ENCODE results near the gene OVCH2.
"Not testable (repeated sequence)": the region's sequence is repeated elsewhere in the genome, so short reads cannot be mapped to it uniquely, and the experiment has no call there.

Gene OVCH2, protein sequence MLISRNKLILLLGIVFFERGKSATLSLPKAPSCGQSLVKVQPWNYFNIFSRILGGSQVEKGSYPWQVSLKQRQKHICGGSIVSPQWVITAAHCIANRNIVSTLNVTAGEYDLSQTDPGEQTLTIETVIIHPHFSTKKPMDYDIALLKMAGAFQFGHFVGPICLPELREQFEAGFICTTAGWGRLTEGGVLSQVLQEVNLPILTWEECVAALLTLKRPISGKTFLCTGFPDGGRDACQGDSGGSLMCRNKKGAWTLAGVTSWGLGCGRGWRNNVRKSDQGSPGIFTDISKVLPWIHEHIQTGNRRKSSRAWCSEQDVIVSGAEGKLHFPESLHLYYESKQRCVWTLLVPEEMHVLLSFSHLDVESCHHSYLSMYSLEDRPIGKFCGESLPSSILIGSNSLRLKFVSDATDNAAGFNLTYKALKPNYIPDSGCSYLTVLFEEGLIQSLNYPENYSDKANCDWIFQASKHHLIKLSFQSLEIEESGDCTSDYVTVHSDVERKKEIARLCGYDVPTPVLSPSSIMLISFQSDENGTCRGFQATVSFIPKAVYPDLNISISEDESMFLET

DNA sequence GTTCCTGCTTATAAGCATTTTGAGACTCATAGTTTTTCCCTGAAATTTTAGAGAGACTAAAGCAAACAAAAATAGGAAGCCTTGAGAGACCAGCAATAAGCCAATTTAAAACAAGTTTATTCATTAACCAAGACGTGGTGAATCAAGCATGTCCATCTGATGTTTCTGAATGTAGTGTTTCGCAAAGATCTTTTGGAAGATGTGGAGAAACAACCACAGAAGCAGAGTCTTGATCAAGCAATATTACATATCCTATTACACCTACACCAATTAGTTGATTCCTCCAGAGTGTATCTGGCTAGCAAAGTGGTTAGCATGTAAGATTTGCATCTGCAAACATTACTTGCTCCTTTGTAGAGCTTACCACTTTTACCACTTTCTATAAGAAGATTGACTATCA, at the start of gene OVCH2:
TSS of gene OVCH2 (minus strand) at position 101 of the 400 bp plus-strand sequence. CDS start at position 18, 83 bp downstream.
- DNase-seq, result no peak

DNA sequence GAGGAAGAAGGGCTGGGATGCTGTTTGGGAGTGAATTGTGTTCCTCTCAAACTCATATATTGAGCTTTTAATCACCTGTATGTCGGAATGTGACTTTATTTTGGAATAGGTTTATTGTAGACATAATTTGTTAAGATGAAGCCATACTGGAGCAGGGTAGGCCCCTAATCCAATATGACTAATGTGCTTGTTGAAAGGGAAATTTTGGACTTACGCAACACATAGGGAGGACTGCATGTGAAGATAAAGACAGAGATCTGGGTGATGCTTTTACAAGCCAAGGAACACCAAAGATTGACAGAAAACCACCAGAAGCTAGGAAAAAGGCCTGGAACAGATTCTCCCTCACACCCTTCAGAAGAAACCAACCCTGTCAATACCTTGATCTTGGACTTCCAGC, 43.2 kb upstream of the OVCH2 start:
- DNase-seq, result no peak

DNA sequence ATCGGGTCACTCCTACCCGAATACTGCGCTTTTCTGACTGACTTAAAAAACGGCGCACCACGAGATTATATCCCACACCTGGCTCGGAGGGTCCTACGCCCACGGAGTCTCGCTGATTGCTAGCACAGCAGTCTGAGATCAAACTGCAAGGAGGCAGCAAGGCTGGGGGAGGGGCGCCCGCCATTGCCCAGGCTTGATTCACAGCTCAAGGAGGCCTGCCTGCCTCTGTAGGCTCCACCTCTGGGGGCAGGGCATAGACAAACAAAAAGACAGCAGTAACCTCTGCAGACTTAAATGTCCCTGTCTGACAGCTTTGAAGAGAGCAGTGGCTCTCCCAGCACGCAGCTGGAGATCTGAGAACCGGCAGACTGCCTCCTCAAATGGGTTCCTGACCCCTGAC, 28.5 kb upstream of the OVCH2 start:
- DNase-seq, result not testable (repeated sequence)

DNA sequence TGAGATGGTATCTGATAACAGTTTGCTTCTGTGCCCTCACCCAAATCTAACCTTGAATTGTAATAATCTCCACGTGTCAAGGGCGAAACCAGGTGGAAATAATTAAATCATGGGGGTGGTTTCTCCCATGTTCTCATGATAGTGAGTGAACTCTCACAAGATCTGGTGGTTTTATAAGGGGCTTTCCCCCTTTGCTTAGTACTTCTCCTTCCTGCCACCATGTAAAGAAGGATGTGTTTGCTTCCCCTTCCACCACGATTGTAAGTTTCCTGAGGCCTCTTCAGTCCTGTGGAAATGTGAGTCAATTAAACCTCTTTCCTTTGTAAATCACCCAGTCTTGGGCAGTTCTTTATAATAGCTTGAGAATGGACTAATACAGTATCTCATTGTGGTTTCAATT, 8.5 kb upstream of the OVCH2 start:
- no peak for DNase-seq

DNA sequence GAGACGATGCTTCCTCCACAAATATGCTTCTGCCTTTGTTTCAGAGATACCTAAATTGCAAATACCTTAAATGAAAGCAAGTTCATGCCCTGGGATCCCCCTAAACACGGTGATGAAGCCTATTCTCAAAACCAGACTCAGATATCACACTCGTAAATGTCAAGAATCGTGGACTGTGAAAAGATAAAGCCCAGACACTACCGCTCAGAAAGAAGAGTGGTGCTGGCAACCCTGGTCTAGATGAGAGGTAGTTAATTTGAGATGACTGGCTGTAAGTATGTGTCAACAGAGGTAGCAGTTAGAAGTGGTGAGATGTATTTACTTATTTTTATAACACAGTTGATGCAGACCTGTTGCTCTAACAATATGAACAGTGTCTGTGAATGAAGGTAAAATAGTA, 2.5 kb downstream of the OVCH2 start:
- DNase-seq, result no peak

DNA sequence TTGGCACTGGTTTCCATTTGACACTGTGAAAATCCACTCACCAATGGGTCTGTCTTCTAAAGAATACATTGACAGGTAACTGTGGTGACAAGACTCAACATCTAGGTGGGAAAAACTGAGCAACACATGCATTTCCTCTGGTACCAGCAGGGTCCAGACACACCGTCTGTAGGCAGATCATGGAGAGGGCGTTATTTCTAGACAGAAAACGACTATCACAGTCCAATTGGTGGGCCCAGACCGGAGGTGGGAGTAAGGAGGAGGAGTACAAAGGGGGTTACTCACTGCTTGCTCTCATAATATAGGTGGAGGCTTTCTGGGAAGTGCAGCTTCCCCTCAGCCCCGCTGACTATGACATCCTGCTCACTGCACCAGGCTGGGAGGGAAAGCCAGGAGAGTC, 9.9 kb downstream of the OVCH2 start:
- no peak for DNase-seq

DNA sequence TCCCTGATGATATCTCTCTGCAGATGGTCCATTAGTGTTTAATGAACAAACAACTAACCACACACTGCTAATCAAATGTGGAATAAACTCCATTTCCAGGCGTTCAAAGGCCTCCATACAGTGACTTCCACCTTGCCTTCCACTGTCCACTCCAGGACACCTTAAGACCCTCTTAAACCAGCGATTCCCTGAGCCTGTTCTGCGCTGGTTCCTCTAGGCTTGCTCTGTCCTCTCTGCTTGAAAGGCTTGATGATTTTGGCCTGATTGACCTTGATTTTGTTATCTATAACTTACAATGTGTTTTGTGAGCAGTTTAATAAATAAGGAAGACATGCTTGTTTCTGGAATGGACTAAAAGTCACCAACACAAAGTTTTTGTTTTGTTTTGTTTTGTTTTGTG, 12.0 kb downstream of the OVCH2 start:
- no peak for DNase-seq

DNA sequence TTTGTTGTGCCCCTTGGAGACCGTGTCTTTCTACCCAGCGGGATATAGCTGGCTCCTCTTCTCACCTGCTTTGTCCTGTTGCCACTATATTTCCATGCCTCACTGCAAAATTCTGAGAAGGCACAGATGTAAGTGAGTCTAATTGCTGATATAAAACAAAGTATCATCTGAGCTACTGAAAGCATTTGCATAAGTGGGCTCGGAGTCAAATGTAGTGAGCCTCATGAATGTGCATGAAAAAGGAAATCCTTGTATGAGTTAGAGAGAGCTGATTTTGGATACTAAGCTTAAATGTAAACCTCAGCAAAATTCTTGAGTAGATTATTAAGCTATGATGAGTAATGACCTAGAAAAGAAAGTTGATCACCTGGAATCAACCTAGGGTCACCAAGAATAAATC, 13.9 kb downstream of the OVCH2 start:
- no peak for DNase-seq

DNA sequence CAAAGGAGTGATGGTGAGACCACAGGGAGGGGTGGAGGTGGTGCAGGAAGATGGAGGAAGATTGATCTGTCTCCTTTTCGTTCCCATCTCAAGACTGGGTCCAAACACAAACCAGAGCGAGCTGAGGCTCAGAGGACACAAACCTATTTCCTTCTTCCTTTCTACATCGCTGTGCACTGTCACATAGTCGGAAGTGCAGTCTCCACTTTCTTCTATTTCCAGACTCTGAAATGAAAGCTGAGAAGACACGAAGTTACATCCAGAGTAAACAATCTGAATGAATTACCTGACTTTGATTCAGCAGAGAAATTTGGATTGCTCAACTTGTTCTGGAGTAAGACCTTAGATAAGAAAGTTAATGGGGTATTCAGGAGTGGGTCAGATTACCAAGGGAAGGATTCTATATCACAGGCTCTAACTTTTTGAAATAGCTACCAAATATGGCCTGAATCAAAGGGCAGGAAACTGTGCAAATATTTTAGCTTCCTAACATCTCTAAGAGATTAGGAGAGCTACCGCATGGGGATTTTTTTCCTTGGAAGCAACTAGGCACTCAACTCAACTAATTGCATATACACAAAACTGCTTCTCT, 14.4 kb downstream of the OVCH2 start:
- DNase-seq, result no peak

DNA sequence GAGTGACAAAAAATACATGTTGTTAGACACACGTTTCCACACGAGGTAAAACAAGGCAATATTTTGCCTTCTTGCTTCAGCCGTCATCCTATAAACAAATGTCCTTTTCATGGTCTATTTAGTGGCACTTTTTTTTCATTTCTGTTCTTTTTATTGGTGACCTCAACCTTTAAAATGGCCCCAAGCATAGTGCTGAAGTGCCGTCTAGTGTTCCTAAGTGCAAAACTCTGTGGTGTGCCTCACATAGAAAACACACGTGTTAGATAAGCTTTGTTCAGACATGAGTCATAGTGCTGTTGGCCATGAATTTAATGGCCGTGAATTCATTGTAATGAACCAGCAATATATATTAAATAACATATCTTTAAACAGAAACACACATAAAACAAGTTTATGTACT, 15.6 kb downstream of the OVCH2 start:
- DNase-seq, result no peak

DNA sequence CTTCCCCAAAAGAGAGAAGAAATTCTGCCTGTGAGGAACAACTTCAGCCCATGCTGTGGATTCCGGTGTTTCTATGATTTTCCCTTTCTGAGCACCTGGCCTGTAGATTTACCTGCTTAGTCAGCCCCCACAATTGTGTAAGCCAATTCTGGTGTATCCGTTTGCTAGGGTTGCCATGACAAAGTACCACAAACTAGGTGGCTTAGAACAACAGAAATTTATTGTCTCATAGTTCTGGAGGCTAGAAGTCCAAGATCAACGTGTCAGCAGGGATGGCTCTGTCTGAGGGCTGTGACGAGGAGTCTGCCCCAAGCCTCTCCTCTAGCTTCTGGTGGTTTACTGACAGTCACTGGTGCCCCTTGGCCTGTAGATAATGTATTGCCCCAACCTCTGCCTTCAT, 17.0 kb downstream of the OVCH2 start:
- DNase-seq, result no peak

DNA sequence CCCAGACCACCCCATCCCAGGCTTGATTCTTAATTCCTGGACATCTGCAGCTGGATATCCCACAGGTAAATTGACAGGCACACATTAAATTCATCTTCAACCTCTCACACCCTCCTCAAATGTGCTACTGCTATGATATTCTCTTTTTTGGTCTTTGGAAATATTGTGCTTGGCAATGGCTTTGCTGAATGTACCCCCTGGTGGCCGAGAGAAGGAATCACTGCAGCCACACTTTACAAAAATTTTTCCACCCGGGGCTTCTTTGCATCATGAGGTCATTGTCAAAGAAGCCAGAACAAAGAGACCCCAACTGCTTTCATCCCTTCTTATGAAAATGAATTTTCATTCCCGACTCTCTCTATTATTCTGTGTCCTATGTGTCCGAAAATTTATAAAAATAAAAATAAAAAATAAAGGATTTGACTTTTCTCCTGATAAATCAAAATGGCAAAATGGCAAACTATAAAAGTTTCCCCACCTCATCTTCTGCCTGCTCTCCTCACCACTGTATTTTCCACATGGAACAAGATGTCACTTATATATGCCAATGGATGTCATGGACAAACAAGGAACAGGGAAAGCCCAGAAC, 17.9 kb downstream of the OVCH2 start:
- DNase-seq, result peak; percentile 56

DNA sequence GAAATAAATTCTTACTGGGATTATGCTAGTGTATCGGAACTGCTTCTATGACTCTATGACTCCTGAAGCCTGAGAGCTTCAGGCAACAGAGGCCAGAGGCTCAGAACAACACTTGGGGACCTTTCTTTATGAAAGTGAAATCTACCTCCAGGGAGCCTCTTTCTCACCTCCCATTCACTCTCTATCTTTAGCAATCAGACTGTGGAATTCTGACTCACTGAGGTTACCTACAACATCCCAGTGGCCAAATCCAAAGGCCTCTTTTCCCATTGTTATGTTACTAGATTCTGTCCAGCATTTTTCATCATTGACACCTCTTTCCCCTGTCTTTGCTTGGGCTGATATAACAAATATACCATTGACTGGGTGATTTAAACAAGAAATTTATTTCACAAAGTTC, 18.9 kb downstream of the OVCH2 start:
- no peak for DNase-seq

DNA sequence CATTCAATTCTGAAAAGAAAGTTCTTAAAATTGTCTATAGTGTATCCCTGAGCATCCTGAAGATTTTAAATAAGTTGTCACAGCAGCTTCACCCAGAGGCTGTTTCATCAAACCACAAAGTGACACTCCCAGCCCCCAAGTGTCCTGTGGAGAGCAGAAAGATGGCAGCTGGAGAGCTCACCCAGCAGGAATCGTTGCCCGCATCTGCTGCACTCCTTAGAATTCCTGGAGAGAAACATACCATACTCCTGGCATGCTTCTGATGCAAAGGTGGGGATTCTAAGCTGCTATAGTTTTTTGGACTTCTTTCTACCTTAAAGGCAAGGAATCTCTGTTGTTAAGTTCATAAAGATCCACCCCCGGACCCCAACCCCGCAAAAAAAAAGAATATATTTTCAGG, 19.5 kb downstream of the OVCH2 start:
- no peak for DNase-seq

DNA sequence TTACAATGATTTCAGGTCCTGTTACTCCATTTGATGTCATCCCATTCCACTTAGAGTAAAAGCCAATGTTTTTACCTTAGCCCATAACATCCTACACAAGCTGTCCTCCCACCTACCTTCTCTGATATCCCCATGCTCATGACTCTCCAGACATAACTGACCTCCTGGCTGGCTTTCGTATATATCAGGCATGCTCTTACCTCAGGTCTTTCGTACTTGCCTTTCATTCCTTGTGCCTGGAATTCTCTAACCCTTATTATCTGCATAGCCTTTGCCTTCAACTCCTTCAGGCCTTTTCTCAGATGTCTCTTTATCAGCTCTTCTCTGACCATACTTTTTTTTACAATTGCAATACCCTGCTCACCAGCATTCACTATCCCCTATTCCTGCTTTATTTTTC, 22.7 kb downstream of the OVCH2 start:
- no peak for DNase-seq

DNA sequence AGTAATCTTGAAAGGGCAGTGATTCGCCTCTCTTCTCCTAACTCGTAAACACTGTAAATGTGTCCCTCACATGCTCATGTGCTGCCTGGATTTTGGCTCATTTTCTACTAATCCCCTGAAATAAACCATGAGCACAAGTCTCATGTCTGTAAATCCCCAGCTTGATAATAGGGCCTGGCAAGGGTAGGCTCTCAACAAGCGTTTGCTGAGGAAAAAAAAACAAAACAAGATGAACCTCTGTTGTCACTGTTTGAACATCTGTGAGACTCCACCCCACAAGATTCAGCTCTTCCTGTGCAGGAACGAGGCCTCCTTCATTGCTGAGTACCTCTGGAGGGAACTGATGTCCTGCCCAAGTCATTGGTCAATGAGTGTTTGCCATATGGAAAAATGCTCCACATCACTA, 28.5 kb downstream of the OVCH2 start:
- no peak for DNase-seq

DNA sequence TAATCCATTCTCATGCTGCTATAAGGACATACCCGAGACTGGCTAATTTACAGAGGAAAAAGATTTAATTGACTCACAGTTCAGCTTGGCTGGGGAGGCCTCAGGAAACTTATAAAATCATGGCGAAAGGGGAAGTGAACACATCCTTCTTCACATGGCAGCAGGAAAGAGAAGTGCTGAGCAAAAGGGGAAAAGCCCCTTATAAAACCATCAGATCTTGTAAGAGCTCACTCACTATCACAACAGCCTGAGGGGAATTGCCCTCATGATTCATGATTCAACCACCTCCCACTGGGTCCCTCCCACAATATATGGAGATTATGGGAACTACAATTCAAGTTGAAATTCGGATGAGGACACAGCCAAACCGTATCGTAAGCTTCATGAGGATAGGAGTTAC, 29.2 kb downstream of the OVCH2 start:
- no peak for DNase-seq

DNA sequence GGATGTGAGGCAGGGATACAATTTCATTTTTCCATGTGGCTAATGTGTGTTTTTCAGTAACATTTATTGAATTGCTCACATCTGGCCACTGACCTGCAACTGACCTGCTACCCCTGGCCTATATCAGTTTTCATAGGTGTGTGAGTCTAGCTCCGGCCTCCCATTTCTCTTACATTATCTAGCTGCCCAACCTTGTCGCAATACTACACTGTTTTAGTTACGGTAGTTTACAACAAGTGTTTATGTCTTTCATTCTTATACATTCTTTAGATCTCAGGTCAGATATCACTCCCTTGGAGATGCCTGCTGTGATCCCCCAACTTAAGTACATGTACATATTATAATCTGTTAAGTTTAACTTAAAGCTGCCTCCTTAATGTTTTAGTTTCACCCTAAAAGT, 30.6 kb downstream of the OVCH2 start:
- DNase-seq, result no peak

DNA sequence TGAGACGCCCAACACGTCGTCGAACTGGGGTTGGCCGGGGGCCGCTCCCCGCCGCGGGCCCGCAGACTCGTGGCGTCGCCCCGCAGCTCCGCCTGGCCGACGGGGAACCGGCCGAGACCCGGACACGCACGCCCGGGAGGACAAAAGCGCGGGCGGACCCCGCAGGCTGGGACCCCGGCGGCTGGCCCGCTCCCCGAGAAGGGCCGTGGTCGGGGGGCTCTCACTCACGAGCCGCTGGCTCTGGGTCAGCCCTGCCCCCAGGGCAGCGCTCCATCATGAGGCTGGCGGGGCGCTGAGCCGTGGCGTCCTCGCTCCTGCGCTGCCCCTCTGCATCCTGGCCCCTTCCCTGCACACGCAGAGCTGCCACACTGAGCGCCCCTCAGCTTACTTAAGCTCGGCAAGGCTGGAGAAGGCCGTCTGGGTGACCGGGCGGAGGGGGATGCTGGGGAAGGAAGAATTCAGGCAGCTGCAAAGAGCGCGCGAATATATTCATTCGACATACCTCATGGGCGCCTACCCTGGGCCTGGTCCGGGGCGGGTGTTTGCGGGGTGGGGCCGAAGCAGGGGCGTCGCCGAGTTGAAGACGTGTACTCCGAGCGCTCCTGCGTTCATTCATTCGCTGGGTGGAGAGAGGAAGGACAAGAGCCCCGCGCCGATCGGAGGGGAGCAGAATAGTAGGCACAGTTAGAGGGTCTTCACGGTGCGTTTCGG, 32.4 kb downstream of the OVCH2 start:
- DNase-seq, result peak; percentile 39

DNA sequence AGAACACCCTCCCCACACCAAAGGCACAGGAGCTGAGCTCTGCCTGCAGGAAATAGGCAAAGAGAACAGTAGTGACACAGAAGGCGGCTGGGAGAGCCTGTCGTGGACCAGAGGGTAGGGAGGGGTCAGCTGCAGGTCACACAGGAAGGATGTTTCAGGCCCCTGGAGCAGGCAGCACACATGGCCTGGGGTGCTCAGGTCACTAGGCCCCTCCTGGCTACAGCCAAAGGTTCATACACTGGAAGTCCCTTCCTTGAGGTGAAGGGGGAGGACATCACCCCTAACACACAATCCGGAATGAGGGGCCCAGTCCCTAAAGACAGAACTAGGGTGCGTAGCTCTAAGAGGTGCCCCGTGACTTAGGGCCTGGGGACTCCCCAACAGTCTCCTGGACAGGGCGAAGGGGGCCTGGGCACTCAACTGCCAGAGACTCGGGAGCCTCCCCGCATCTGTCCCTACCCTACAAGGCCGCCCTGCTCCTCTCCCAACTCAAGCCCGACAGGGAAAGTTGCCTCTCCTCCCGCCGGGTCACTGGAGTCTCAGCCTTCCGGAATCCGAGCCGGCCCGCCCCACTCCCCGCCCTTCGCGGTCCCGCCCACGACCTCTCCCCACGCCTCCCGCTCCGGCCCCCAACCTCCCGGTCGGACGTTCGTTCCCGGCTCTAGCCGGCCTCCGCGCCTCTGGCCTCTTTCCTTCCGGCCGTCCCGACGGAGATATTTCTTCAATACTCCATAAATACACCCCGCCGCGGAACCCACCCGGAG, 33.1 kb downstream of the OVCH2 start, which contains the start of gene CYB5R2:
TSS of gene CYB5R2 (minus strand) at position 541 of the 764 bp plus-strand sequence. CDS start 675 bp downstream, outside the sequence.
- DNase-seq, result no peak

DNA sequence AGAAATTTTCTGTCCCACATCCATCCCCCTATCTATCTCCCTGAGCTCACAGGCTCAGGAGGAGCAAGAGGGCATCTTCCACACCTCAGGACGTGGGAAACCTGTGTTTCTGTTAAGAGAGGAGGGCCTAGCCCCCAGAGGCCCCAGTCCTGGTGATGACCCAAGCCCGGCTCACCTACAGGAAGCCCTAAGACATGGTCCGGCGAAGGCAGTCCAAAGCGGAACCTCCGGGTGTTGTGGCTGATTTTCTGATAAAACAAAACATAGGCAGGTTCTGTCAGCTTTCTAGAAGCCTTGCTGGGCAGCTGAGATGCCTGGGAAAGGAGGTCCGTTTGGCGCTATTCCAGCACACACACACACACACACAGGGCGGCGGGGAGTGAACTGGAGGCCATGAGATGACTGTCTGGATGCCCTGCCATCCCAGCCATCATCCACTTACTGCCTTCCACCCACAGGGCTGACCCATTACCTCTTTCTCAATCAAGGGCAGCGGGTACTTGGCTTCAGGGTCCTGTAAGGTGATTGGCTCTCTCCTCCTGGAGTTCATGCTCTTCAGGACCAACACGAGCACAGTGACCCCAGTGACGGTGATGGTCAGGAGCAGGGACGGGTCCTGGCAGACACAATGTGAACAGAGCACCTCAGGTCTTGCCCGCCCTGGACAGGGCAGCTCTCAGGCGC, 33.9 kb downstream of the OVCH2 start:
- DNase-seq, result no peak

Data from NCI-H1105 treated with DMSO at 0.1 percent for 48 hours (cell line).